GM06990 (cell line): ENCODE results near the gene OPHN1.

Source experiments
- DNase-seq: peaks from one replicate; pipeline ENCODE4 v3.0.0-alpha.2; 2011; ENCODE audit not compliant: insufficient read length; ENCODE audit errors: extremely low read depth
- H3K27me3 ChIP-seq: replicated peaks from 2 replicates; pipeline ENCODE4 v1.6.0; 2011; ENCODE audit warnings: low read length; ENCODE audit not compliant: control insufficient read depth, insufficient read depth
- H3K36me3 ChIP-seq: 2 replicates; pipeline ENCODE4 v1.5.1; 2011; ENCODE audit warnings: low read length; ENCODE audit not compliant: control insufficient read depth, insufficient read depth
- H3K4me3 ChIP-seq: replicated peaks from 2 replicates; pipeline ENCODE4 v1.5.1; 2011; ENCODE audit warnings: low read depth, mild to moderate bottlenecking, control low read depth, low read length
- TF ChIP-seq, protein P1 (sequence below): IDR thresholded peaks from 2 replicates; pipeline ENCODE4 v1.5.1; 2011; ENCODE audit warnings: low read length, control low read depth, mild to moderate bottlenecking, inconsistent platforms; ENCODE audit not compliant: insufficient read depth, poor library complexity, severe bottlenecking

OPHN1 gene

DNA sequence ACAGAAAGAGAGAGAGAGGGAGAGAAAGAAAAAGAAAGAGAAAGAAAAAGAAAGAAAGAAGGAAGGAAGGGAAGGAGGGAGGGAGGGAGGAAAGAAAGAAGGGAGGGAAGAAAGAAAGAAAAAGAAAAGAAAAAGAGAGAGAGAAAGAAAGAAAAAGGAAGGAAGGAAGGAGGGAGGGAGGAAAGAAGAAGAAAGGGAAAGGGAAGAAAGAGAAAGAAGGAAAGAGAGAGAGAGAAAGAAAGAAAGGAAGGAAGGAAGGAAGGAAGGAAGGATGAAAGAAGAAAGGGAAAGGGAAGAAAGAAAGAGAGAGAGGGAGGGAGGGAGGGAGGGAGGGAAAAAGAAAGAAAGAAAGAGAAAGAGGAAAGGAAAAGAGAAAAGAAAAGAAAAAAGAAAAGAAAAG lies 10.8 kb downstream of the OPHN1 start:
- TF ChIP-seq, protein P1, sequence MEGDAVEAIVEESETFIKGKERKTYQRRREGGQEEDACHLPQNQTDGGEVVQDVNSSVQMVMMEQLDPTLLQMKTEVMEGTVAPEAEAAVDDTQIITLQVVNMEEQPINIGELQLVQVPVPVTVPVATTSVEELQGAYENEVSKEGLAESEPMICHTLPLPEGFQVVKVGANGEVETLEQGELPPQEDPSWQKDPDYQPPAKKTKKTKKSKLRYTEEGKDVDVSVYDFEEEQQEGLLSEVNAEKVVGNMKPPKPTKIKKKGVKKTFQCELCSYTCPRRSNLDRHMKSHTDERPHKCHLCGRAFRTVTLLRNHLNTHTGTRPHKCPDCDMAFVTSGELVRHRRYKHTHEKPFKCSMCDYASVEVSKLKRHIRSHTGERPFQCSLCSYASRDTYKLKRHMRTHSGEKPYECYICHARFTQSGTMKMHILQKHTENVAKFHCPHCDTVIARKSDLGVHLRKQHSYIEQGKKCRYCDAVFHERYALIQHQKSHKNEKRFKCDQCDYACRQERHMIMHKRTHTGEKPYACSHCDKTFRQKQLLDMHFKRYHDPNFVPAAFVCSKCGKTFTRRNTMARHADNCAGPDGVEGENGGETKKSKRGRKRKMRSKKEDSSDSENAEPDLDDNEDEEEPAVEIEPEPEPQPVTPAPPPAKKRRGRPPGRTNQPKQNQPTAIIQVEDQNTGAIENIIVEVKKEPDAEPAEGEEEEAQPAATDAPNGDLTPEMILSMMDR, result no peak

DNA sequence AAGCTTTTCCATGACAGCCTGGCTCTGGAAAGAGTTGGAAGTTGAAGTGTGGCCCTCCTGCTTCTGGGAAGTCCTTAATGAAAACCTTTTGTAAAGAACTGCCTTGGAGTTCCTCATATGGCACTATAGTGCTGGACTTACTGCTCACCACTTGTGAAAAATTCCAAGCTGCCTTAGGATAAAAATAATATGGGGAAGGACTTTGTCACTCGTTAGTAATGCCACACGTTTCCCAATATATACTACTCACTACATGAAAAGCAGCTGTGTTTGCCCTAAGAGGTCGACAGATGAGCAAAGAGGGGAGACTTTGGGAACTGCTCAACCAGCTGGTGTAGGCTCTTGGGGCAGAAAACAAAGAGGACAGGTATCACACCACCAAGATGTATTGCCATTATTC lies 11.7 kb downstream of the OPHN1 start:
- DNase-seq, result no peak
- H3K4me3 ChIP-seq, result no peak overlapping the region
- no peaks in the 10 kb centered on the region for H3K36me3 ChIP-seq
- TF ChIP-seq, protein P1, result no peak
- H3K27me3 ChIP-seq, result no peaks in the 10 kb centered on the region

More for the DNA sequence above, 10.8 kb downstream of the OPHN1 start:
- no peak for DNase-seq
- Histone ChIP-seq H3K36me3 (no peaks in the 10 kb centered on the region), H3K4me3 (no peak overlapping the region), H3K27me3 (no peaks in the 10 kb centered on the region)

DNA sequence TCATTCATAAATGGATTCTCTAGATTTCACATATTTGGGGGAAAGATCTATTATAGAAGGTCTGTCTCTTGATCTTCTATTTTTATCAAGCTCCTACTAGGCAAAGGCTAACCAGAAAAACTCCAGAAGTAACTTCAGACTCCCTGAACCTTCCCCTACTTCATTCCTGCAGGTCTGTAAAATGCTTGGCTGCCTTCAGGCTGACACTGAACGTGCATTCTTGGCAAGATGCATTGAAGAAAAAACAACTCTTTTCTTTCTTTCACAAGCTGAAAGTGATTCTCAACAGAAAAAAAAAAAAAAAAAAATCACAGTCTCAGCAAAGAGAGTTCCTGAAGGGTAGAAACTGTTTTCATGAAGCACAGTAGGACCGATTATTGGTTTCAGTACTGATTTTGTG lies 12.7 kb downstream of the OPHN1 start:
- TF ChIP-seq, protein P1, result no peak
- H3K36me3 ChIP-seq, result no peaks in the 10 kb centered on the region
- DNase-seq, result no peak
- no peak overlapping the region for H3K4me3 ChIP-seq
- no peaks in the 10 kb centered on the region for H3K27me3 ChIP-seq

DNA sequence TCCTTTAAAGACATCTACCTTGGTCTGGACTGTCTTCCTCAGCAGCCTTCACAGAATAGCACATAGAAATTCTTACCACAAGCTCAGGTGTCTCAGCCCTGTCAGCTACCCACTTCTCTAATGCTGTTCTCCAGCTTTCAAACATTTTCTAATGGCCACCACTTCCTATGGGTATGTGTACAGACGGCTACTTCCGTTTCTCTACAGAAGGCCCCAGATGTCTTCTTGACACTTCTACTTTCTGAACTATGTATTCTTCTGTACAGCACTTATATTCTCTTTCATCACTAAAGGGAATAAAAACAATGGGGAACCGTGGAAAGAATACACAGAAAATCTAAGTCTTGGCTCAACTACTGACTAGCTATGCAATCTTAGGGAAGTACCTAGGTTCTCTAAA lies 13.3 kb downstream of the OPHN1 start:
- Histone ChIP-seq H3K4me3 (no peak overlapping the region), H3K36me3 (no peaks in the 10 kb centered on the region), H3K27me3 (no peaks in the 10 kb centered on the region)
- TF ChIP-seq, protein P1, result no peak
- DNase-seq, result no peak

DNA sequence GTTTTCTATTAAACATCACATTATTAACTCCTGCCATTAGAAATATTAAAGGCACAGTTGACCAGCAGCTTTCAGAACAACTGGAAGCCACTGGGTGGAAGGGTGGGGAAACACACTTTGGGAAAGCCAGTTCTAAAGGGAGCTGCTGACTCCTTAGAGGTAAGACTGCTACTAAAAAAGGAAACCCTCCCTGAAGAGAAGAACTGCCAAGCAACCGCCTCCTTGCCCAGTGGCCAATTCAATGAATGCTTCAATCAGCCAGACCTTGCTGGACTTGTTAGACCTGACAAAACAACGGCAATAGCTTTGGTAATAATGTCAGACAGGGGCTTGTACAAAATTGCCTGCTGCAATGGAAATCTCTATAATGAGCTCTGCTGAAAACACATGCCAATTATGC lies 15.6 kb downstream of the OPHN1 start:
- Histone ChIP-seq H3K27me3 (no peaks in the 10 kb centered on the region), H3K36me3 (no peaks in the 10 kb centered on the region), H3K4me3 (no peak overlapping the region)
- DNase-seq, result no peak
- TF ChIP-seq, protein P1, result no peak

DNA sequence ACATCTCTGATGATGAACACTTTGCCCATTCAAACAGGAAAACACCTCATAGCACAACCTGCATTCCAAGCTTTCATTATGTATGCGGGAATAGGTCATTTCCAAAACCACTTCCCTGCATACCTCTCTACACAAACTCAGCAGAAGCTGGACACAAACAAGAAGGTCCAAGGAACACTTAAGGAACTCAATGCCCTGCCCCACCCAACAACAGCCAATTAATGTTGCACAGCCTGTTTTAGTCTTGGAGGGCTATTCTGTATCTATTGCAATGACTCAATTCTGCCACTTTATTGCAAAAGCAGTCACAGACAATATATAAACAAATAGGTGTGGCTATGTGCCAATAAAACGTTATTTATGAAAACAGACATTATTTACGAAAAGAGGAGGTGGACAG lies 16.7 kb downstream of the OPHN1 start:
- Histone ChIP-seq H3K4me3 (no peak overlapping the region), H3K27me3 (no peaks in the 10 kb centered on the region), H3K36me3 (no peaks in the 10 kb centered on the region)
- TF ChIP-seq, protein P1, result no peak
- no peak for DNase-seq
